B cell (primary cell): ENCODE measurements around the gene SIL1. TPM values are rescaled to one million over a fixed set of nuclear protein-coding genes. Genes with fewer than 3 reads are reported as not detected.

Experiments
- ATAC-seq: fragments of 200-7000 bp; cut with Tn5 transposase; one replicate; pipeline ENCODE4 v1.10.0; 2021; ENCODE audit warnings: low read depth, mild to moderate bottlenecking, moderate number of reproducible peaks, moderate library complexity
- CTCF ChIA-PET: fragments of 350-600 bp; sonication (Branson Sonifier 250); formaldehyde crosslinking; loops from one replicate; lab custom pipeline; 2021; ENCODE audit warnings: antibody characterized with exemption, inconsistent platforms; lab: Charles Lee
- POLR2A ChIA-PET: fragments of 350-600 bp; sonication (Branson Sonifier 250); formaldehyde crosslinking; loops from one replicate; lab custom pipeline; 2021; ENCODE audit warnings: antibody characterized with exemption; lab: Charles Lee
- DNase-seq: peaks from one replicate; pipeline ENCODE4 v3.0.0; 2013
- H2AFZ ChIP-seq: 2 replicates; pipeline ENCODE4 v1.6.1; 2012; ENCODE audit warnings: mild to moderate bottlenecking, low read depth, low read length; ENCODE audit not compliant: insufficient read depth, poor library complexity, severe bottlenecking
- H3K27ac ChIP-seq, 2 donors: 1 replicate in 1 of 2; 2 replicates in 1 of 2; pipeline ENCODE4 v1.5.1; 2012 to 2013; ENCODE audit warnings: low read length in 2 of 2, mild to moderate bottlenecking in 2 of 2, moderate library complexity in 1 of 2
- H3K27me3 ChIP-seq, 4 experiments: fragments of 200-600 bp in 1 of 4; sonication (generic) in 1 of 4; replicated peaks in 1 of 4; 1 replicate in 2 of 4; 2 replicates in 2 of 4; pipeline versions ENCODE4 v1.6.1 to v1.7.0; 2013 to 2016; ENCODE audit warnings: low read length in 3 of 4, mild to moderate bottlenecking in 2 of 4, mixed read lengths in 1 of 4, moderate library complexity in 1 of 4; ENCODE audit not compliant: insufficient read depth in 4 of 4, control insufficient read depth in 3 of 4; ENCODE audit errors: control extremely low read depth in 1 of 4
- H3K36me3 ChIP-seq, 2 experiments: replicated peaks in 1 of 2; 1 replicate in 1 of 2; 2 replicates in 1 of 2; pipeline versions ENCODE4 v1.6.1 to v1.7.1; 2013; ENCODE audit warnings: low read length in 1 of 2; ENCODE audit not compliant: insufficient read depth in 2 of 2, control insufficient read depth in 1 of 2; ENCODE audit errors: control extremely low read depth in 1 of 2, extremely low read depth in 1 of 2
- H3K4me1 ChIP-seq, 2 donors: fragments of 200-600 bp in 1 of 2; sonication (generic) in 1 of 2; 1 replicate in 1 of 2; 2 replicates in 1 of 2; pipeline versions ENCODE4 v1.5.1 to v1.6.1; 2013 to 2017; ENCODE audit warnings: low read length in 2 of 2; ENCODE audit not compliant: control insufficient read depth in 2 of 2, insufficient read depth in 2 of 2
- H3K4me2 ChIP-seq: replicated peaks from 2 replicates; pipeline ENCODE3; 2012; ENCODE audit warnings: mild to moderate bottlenecking, low read depth, low read length; ENCODE audit not compliant: poor library complexity, severe bottlenecking
- H3K4me3 ChIP-seq, 5 experiments: fragments of 200-600 bp in 1 of 5; sonication (generic) in 1 of 5; 1 replicate in 3 of 5; 2 replicates in 2 of 5; pipeline versions ENCODE4 v1.5.1 to v1.7.0; 2011 to 2016; ENCODE audit warnings: low read length in 4 of 5, mild to moderate bottlenecking in 4 of 5, low read depth in 2 of 5, control low read depth in 1 of 5, moderate library complexity in 1 of 5; ENCODE audit not compliant: insufficient read depth in 1 of 5; ENCODE audit errors: control extremely low read depth in 1 of 5, extremely low read depth in 1 of 5
- H3K79me2 ChIP-seq: fragments of 200-600 bp; sonication (generic); one replicate; pipeline ENCODE4 v1.6.0; 2016; ENCODE audit warnings: low read length; ENCODE audit not compliant: control insufficient read depth, insufficient read depth
- H3K9ac ChIP-seq: fragments of 200-600 bp; sonication (generic); 2 replicates; pipeline ENCODE4 v1.6.1; 2017; ENCODE audit warnings: mild to moderate bottlenecking, low read length, moderate library complexity
- H3K9me3 ChIP-seq, 3 donors: one replicate each; pipeline versions ENCODE4 v1.6.1 to v1.7.1; 2013; ENCODE audit warnings: low read length in 2 of 3; ENCODE audit not compliant: control insufficient read depth in 2 of 3, insufficient read depth in 1 of 3; ENCODE audit errors: control extremely low read depth in 1 of 3
- H4K20me1 ChIP-seq: 2 replicates; pipeline ENCODE4 v1.6.0; 2012; ENCODE audit warnings: mild to moderate bottlenecking, low read length; ENCODE audit not compliant: insufficient read depth, control insufficient read depth, poor library complexity, severe bottlenecking
- H3K27ac Mint-ChIP-seq: one replicate; pipeline ENCODE4 v1.8.0; 2021; ENCODE audit warnings: mixed read lengths
- H3K27me3 Mint-ChIP-seq: one replicate; pipeline ENCODE4 v1.8.0; 2021; ENCODE audit warnings: mixed read lengths
- H3K4me1 Mint-ChIP-seq: one replicate; pipeline ENCODE4 v1.8.0; 2021; ENCODE audit warnings: mixed read lengths
- H3K4me3 Mint-ChIP-seq: one replicate; pipeline ENCODE4 v1.8.0; 2021; ENCODE audit warnings: mixed read lengths
- H3K9me3 Mint-ChIP-seq: one replicate; pipeline ENCODE4 v1.8.0; 2022; ENCODE audit warnings: mixed read lengths; ENCODE audit not compliant: insufficient read depth
- CTCF ChIP-seq: fragments of 200-600 bp; IDR thresholded peaks from one replicate; pipeline ENCODE4 v1.8.0; 2022; ENCODE audit warnings: antibody characterized with exemption, mild to moderate bottlenecking
- EZH2 ChIP-seq: IDR thresholded peaks from 2 replicates; pipeline ENCODE4 v1.6.1; 2012; ENCODE audit warnings: borderline replicate concordance, low read depth, mild to moderate bottlenecking, moderate library complexity, low read length; ENCODE audit not compliant: insufficient read depth, poor library complexity, severe bottlenecking
- WGBS: methylation state at CpG from one replicate; pipeline ENCODE4 v1.1.5; 2013; ENCODE audit warnings: missing lambda C conversion rate; ENCODE audit not compliant: insufficient coverage; 5-methylcytosine and 5-hydroxymethylcytosine counted together
- intact Hi-C: fragments of 100-400 bp; cut with micrococcal nuclease; formaldehyde crosslinking; loops from one replicate; pipeline ENCODE4 v1.10.0; 2022
- polyA plus RNA-seq: library from polyadenylated mRNA; depleted of rRNA; stranded (reverse); fragments of >200 nt; gene quantifications from 2 replicates; pipeline ENCODE4 v1.2.3, GENCODE V29; 2012
- total RNA-seq, 2 donors: library from RNA; stranded (reverse); fragments of 120-200 nt in 1 of 2; gene quantifications; 1 replicate in 1 of 2; 2 replicates in 1 of 2; pipeline versions ENCODE4 v1.2.3 to v1.2.4, GENCODE V29; 2013 to 2022

Gene SIL1
- total and polyA plus RNA-seq, 2 donors (not counting 1 experiment from before 2014, with no cell fraction given): 16.9 to 19.8 TPM

DNA sequence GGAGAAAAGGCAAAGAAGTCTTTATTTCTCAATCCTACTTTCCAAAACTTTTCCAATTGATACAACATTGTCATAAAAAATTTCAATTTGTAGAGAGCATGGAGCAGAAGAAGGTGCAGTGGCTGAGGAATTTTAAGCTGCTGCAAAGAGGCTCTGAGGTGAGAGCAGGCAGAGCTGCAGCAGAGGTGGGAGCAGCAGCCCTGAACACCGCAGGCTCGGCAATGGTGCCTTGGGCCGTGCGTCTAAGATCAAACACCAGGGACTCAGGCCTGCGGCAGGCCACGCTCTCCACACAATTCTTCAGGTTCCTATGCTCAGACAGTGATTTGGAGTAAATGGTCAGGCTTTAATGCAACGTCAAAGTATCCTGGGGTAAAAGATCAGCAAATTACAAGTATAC lies 46.3 kb downstream of the SIL1 start:
- ATAC-seq: no peak
- no peak overlapping the region for H3K4me3 Mint-ChIP-seq
- intact Hi-C loops: no loop called here
- Histone ChIP-seq H3K9me3 (no peaks in the 10 kb centered on the region), H3K36me3 (no peaks in the 10 kb centered on the region), H3K4me2 (no peak overlapping the region), H3K4me3 (no peak overlapping the region), H3K79me2 (peaks cover 3% of the 10 kb centered on the region), H3K27ac (no peak overlapping the region), H4K20me1 (no peaks in the 10 kb centered on the region), H2AFZ (no peak overlapping the region), H3K4me1 (no peaks in the 10 kb centered on the region), H3K9ac (no peak overlapping the region), H3K27me3 (no peaks in the 10 kb centered on the region)
- POLR2A ChIA-PET: no interaction called here
- H3K27me3 Mint-ChIP-seq: no peaks in the 10 kb centered on the region
- peaks cover 4% of the 10 kb centered on the region for H3K4me1 Mint-ChIP-seq
- 97% methylated on average over 5 of the region's 7 CpGs for WGBS
- H3K9me3 Mint-ChIP-seq: no peaks in the 10 kb centered on the region
- TF ChIP-seq EZH2: no peak
- TF ChIP-seq CTCF: no peak
- CTCF ChIA-PET: no interaction called here
- no peak for DNase-seq
- H3K27ac Mint-ChIP-seq: no peak overlapping the region

DNA sequence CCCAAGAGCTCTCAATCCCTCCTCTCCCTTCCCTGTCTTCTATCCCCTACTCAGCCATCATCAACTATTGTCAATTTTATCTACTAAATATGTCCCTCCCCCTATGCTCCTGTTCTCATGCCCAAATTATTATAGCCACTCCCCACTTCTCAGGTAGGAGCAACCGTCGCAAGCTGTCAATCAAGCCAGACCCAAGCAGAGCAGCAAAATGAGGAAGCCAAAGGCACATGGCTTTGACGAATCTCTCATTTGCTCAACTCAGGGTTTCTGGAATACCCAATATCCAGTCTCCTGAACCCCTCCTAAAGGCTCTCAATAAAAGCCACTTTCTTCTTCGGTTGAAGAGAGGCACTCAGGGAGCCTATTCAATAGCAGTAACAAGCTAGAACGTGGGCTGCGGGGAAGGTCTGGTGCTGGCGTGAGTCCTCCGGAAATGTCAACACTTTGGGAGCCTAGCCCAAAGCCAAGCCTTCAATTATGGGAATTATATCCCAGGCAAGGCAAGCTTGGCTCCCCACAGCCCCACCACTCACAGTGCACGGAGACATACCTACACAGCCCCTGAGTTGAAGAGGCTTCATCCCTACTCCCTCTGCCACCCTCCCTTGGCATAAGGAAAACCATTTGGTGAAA lies 47.7 kb downstream of the SIL1 start:
- Histone ChIP-seq H3K27me3 (no peaks in the 10 kb centered on the region), H4K20me1 (no peaks in the 10 kb centered on the region), H3K4me3 (no peak overlapping the region), H3K79me2 (peaks cover 4% of the 10 kb centered on the region), H3K36me3 (no peaks in the 10 kb centered on the region), H3K4me2 (no peak overlapping the region), H3K9me3 (no peaks in the 10 kb centered on the region), H3K27ac (no peak overlapping the region), H3K4me1 (no peaks in the 10 kb centered on the region), H3K9ac (no peak overlapping the region), H2AFZ (no peak overlapping the region)
- no peak overlapping the region for H3K4me3 Mint-ChIP-seq
- intact Hi-C loops: no loop called here
- ChIA-PET CTCF (no interaction called here), POLR2A (no interaction called here)
- no peak overlapping the region for H3K27ac Mint-ChIP-seq
- DNase-seq (no peak), ATAC-seq (no peak)
- TF ChIP-seq CTCF (no peak), EZH2 (no peak)
- no peaks in the 10 kb centered on the region for H3K27me3 Mint-ChIP-seq
- 88% methylated on average over 8 of the region's 9 CpGs for WGBS
- peaks cover 5% of the 10 kb centered on the region for H3K4me1 Mint-ChIP-seq
- H3K9me3 Mint-ChIP-seq: no peaks in the 10 kb centered on the region
